ENCODE data around the gene SCP2.

Gene SCP2

DNA sequence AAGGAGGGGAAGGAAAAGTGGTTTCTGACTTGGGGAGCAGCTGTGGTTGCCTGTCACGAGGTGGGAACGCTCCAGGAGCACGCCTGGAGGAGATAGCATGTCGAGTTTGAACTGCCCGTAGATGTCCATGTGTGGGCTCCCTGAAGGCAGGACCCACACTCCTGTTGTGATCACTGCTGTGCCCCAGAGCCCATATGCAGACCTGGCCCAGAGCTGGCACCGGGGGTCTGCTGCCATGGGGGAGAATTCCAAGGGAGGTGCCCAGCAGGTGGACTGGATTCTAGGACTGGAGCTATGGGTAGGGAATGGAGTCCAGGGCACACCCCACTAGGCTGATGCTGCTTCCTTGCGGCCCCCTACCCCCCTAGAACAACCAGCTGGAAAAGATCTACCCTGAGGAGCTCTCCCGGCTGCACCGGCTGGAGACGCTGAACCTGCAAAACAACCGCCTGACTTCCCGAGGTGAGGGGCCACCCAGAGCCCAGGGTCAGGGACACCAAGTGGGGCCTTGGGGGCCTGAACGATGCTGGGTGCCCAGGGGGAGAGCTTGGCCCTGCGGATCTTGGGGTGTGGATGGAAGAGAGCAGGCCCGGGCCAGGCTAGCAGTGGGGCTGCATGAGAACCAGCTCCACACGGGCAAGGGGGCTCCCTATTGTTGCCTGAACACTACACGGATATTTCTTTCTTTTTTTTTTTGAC, 144.2 kb downstream of the SCP2 start:
- no peak for TF ChIP-seq POLR2AphosphoS5 (IDR thresholded peaks at IDR 0.05; ENCODE audit: low read depth, low read length)
- no peak for TF ChIP-seq FOXP2 (optimal IDR thresholded peaks at IDR 0.05; ENCODE audit: borderline replicate concordance, extremely low read depth, extremely low read length, insufficient read depth)
- no peak for TF ChIP-seq SIN3A (IDR thresholded peaks at IDR 0.05; ENCODE audit: borderline replicate concordance, insufficient read depth, low read length)
- TF ChIP-seq, protein P1, sequence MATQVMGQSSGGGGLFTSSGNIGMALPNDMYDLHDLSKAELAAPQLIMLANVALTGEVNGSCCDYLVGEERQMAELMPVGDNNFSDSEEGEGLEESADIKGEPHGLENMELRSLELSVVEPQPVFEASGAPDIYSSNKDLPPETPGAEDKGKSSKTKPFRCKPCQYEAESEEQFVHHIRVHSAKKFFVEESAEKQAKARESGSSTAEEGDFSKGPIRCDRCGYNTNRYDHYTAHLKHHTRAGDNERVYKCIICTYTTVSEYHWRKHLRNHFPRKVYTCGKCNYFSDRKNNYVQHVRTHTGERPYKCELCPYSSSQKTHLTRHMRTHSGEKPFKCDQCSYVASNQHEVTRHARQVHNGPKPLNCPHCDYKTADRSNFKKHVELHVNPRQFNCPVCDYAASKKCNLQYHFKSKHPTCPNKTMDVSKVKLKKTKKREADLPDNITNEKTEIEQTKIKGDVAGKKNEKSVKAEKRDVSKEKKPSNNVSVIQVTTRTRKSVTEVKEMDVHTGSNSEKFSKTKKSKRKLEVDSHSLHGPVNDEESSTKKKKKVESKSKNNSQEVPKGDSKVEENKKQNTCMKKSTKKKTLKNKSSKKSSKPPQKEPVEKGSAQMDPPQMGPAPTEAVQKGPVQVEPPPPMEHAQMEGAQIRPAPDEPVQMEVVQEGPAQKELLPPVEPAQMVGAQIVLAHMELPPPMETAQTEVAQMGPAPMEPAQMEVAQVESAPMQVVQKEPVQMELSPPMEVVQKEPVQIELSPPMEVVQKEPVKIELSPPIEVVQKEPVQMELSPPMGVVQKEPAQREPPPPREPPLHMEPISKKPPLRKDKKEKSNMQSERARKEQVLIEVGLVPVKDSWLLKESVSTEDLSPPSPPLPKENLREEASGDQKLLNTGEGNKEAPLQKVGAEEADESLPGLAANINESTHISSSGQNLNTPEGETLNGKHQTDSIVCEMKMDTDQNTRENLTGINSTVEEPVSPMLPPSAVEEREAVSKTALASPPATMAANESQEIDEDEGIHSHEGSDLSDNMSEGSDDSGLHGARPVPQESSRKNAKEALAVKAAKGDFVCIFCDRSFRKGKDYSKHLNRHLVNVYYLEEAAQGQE (IDR thresholded peaks at IDR 0.05; ENCODE audit: insufficient read depth in 1 of 2, low read depth in 2 of 2, low read length in 2 of 2), result no peak
- TF ChIP-seq TAF1 (IDR thresholded peaks at IDR 0.05; ENCODE audit: borderline replicate concordance, insufficient read depth, low read length), result no peak

DNA sequence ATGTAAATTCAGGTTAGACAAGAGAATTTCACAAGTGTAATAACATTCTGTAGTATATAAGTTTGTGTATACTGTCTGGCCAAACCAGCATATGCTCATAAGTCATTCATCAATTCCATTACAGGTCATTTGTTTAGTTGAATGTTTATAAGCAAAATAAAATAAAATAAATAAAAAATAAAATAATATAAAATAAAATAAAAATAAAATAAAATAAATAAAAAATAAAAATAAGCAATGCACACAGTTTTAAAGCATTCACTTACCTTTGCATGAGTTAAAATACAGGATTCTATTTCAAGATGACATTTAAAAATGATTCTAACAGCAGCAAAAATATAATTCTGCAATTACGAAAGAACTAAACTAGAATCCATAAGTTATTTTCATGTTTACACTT, 144.8 kb downstream of the SCP2 start:
- no peak for TF ChIP-seq TAF1 (IDR thresholded peaks at IDR 0.05; ENCODE audit: borderline replicate concordance, insufficient read depth, low read length)
- no peak for TF ChIP-seq SIN3A (IDR thresholded peaks at IDR 0.05; ENCODE audit: borderline replicate concordance, insufficient read depth, low read length)
- TF ChIP-seq, protein P1 (IDR thresholded peaks at IDR 0.05; ENCODE audit: insufficient read depth in 1 of 2, low read depth in 2 of 2, low read length in 2 of 2), result no peak
- no peak for TF ChIP-seq POLR2AphosphoS5 (IDR thresholded peaks at IDR 0.05; ENCODE audit: low read depth, low read length)
- TF ChIP-seq FOXP2 (optimal IDR thresholded peaks at IDR 0.05; ENCODE audit: borderline replicate concordance, extremely low read depth, extremely low read length, insufficient read depth), result no peak

DNA sequence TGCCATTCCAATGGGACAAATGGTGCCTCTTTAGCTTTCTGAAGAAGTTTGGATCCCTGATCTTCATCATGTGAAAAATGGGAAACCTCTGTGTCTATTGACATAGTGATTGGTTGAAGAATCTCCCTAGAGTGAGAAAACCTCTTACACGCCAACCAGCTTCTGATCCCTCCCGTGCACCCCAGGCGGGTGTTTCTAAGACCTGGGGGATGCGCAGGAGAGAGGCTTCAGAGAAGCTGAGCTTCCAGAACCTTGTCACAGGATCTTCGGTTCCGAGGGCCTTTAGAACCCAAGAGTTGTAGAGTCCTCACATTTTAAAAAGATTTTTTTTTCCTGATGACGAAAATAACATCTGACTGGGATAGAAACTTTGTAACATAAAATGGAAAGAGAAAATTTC, 146.2 kb downstream of the SCP2 start:
- TF ChIP-seq TAF1 (IDR thresholded peaks at IDR 0.05; ENCODE audit: borderline replicate concordance, insufficient read depth, low read length), result no peak
- no peak for TF ChIP-seq POLR2AphosphoS5 (IDR thresholded peaks at IDR 0.05; ENCODE audit: low read depth, low read length)
- TF ChIP-seq FOXP2 (optimal IDR thresholded peaks at IDR 0.05; ENCODE audit: borderline replicate concordance, extremely low read depth, extremely low read length, insufficient read depth), result no peak
- no peak for TF ChIP-seq SIN3A (IDR thresholded peaks at IDR 0.05; ENCODE audit: borderline replicate concordance, insufficient read depth, low read length)
- TF ChIP-seq, protein P1 (IDR thresholded peaks at IDR 0.05; ENCODE audit: insufficient read depth in 1 of 2, low read depth in 2 of 2, low read length in 2 of 2), result no peak

DNA sequence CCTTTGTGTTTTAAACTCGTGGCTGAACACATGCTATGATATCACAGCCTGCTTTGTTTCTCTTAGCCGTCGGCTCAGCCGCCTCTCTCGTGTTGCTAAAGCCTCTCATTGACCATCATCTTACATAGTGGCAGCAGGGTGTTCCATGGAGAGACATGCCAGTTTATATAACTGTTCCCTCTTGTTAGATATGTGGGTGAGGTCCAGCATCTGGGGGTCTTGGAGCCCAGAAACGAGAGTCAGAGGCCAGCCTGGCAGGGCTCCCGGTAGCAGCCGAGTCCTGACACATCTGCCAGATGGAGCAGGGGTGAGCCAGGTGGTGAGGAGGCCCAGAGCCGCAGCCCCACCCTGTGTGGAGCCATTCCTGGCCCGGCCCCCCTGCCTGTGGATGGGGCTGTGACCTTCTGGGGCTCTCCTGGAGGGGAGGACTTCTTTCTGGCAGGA, 146.8 kb downstream of the SCP2 start:
- no peak for TF ChIP-seq POLR2AphosphoS5 (IDR thresholded peaks at IDR 0.05; ENCODE audit: low read depth, low read length)
- TF ChIP-seq FOXP2 (optimal IDR thresholded peaks at IDR 0.05; ENCODE audit: borderline replicate concordance, extremely low read depth, extremely low read length, insufficient read depth), result no peak
- no peak for TF ChIP-seq SIN3A (IDR thresholded peaks at IDR 0.05; ENCODE audit: borderline replicate concordance, insufficient read depth, low read length)
- TF ChIP-seq, protein P1 (IDR thresholded peaks at IDR 0.05; ENCODE audit: insufficient read depth in 1 of 2, low read depth in 2 of 2, low read length in 2 of 2), result no peak
- no peak for TF ChIP-seq TAF1 (IDR thresholded peaks at IDR 0.05; ENCODE audit: borderline replicate concordance, insufficient read depth, low read length)
